Naive thymus-derived CD4-positive, alpha-beta T cell (primary cell): ENCODE measurements around the gene STX7. TPM values are rescaled to one million over a fixed set of nuclear protein-coding genes. Genes with fewer than 3 reads are reported as not detected.

Source experiments
- ATAC-seq: fragments of 150-1000 bp; cut with Tn5 transposase; 2 replicates; pipeline ENCODE4 v1.10.0; 2021; ENCODE audit warnings: mild to moderate bottlenecking, moderate library complexity
- CTCF ChIA-PET: fragments of 350-600 bp; sonication (Branson Sonifier 250); formaldehyde crosslinking; loops from one replicate; lab custom pipeline; 2021; ENCODE audit warnings: antibody characterized with exemption; lab: Charles Lee
- POLR2A ChIA-PET: fragments of 350-600 bp; sonication (Branson Sonifier 250); formaldehyde crosslinking; loops from one replicate; lab custom pipeline; 2021; ENCODE audit warnings: antibody characterized with exemption, inconsistent platforms; lab: Charles Lee
- DNase-seq, 9 donors: peaks; one replicate each; pipeline versions ENCODE4 v3.0.0 to v3.0.0-alpha.2; 2020 to 2022; ENCODE audit warnings: mixed read lengths in 1 of 9
- H3K27ac ChIP-seq: one replicate; pipeline ENCODE4 v1.7.0; 2013; ENCODE audit warnings: mild to moderate bottlenecking, low read depth, low read length, moderate library complexity
- H3K27me3 ChIP-seq, 2 donors: one replicate each; pipeline ENCODE4 v1.7.0; 2013; ENCODE audit warnings: low read length in 2 of 2, mild to moderate bottlenecking in 2 of 2, moderate library complexity in 2 of 2; ENCODE audit not compliant: control insufficient read depth in 2 of 2, insufficient read depth in 2 of 2
- H3K36me3 ChIP-seq, 3 experiments: 1 replicate in 2 of 3; 2 replicates in 1 of 3; pipeline ENCODE4 v1.7.0; 2013; ENCODE audit warnings: low read length in 3 of 3, mild to moderate bottlenecking in 3 of 3, moderate library complexity in 1 of 3; ENCODE audit not compliant: insufficient read depth in 3 of 3, control insufficient read depth in 2 of 3
- H3K4me1 ChIP-seq, 2 donors: one replicate each; pipeline ENCODE4 v1.7.0; 2013; ENCODE audit warnings: low read length in 2 of 2, mild to moderate bottlenecking in 2 of 2, moderate library complexity in 1 of 2; ENCODE audit not compliant: control insufficient read depth in 2 of 2, insufficient read depth in 2 of 2
- H3K4me3 ChIP-seq: 2 replicates; pipeline ENCODE4 v1.7.0; 2013; ENCODE audit warnings: mild to moderate bottlenecking, low read length
- H3K9me3 ChIP-seq, 3 experiments: 1 replicate in 2 of 3; 2 replicates in 1 of 3; pipeline ENCODE4 v1.7.0; 2013; ENCODE audit warnings: low read length in 3 of 3; ENCODE audit not compliant: control insufficient read depth in 2 of 3
- H3K27ac Mint-ChIP-seq, 9 donors: one replicate each; pipeline ENCODE4 v1.8.0; 2020 to 2022; ENCODE audit warnings: mixed read lengths in 9 of 9, mild to moderate bottlenecking in 8 of 9, moderate library complexity in 5 of 9, inconsistent platforms in 2 of 9
- H3K27me3 Mint-ChIP-seq, 5 donors: one replicate each; pipeline ENCODE4 v1.8.0; 2021 to 2022; ENCODE audit warnings: mixed read lengths in 5 of 5, mild to moderate bottlenecking in 1 of 5
- H3K36me3 Mint-ChIP-seq, 5 donors: one replicate each; pipeline ENCODE4 v1.8.0; 2020 to 2022; ENCODE audit warnings: mixed read lengths in 5 of 5, mild to moderate bottlenecking in 3 of 5, inconsistent platforms in 1 of 5
- H3K4me1 Mint-ChIP-seq, 7 donors: one replicate each; pipeline ENCODE4 v1.8.0; 2020 to 2022; ENCODE audit warnings: mixed read lengths in 7 of 7, mild to moderate bottlenecking in 3 of 7, inconsistent platforms in 1 of 7
- H3K4me3 Mint-ChIP-seq, 10 donors: one replicate each; pipeline ENCODE4 v1.8.0; 2020 to 2022; ENCODE audit warnings: mild to moderate bottlenecking in 10 of 10, mixed read lengths in 10 of 10, moderate library complexity in 6 of 10, inconsistent platforms in 2 of 10
- H3K9me3 Mint-ChIP-seq, 11 donors: one replicate each; pipeline ENCODE4 v1.8.0; 2020 to 2022; ENCODE audit warnings: mixed read lengths in 11 of 11, mild to moderate bottlenecking in 4 of 11, inconsistent platforms in 1 of 11, moderate library complexity in 1 of 11
- intact Hi-C, 2 donors: fragments of 100-400 bp; cut with micrococcal nuclease; formaldehyde crosslinking; loops; one replicate each; pipeline ENCODE4 v1.15.1; 2023
- polyA plus RNA-seq, 2 donors: library from polyadenylated mRNA; unstranded; fragments of 300-500 nt; fragmentation: Illumina TruSeq; gene quantifications; one replicate each; pipeline ENCODE4 v1.2.3, GENCODE V29; 2021
- total RNA-seq, 6 experiments: library from RNA in 5 of 6; stranded (reverse) in 5 of 6; gene quantifications; 1 replicate in 5 of 6; 2 replicates in 1 of 6; pipeline ENCODE4 v1.2.3 and lab custom pipeline; 2021 to 2026

The STX7 gene
- total and polyA plus RNA-seq, 7 experiments from 2014 or later: 8.6 to 43.3 (median 18.3) TPM

GRCh38 chr6:132461958-132462357, 51.0 kb downstream of the STX7 start:
- Mint-ChIP-seq H3K4me1 (no peaks in the 10 kb centered on the region), H3K36me3 (peaks cover 0 to 52% (median 38%) of the 10 kb centered on the region in 5 donors), H3K27ac (no peak overlapping the region), H3K9me3 (peaks cover 0 to 3% (median 0%) of the 10 kb centered on the region in 11 donors), H3K4me3 (no peak overlapping the region), H3K27me3 (no peaks in the 10 kb centered on the region)
- no peak for DNase-seq
- Histone ChIP-seq H3K4me3 (no peak overlapping the region), H3K27ac (no peak overlapping the region), H3K27me3 (no peaks in the 10 kb centered on the region), H3K9me3 (no peaks in the 10 kb centered on the region), H3K36me3 (peaks cover 3 to 48% (median 7%) of the 10 kb centered on the region in 3 experiments), H3K4me1 (no peaks in the 10 kb centered on the region)
- no peak for ATAC-seq
- intact Hi-C loops: no loop called here
- ChIA-PET POLR2A (no interaction called here), CTCF (no interaction called here)

DNA sequence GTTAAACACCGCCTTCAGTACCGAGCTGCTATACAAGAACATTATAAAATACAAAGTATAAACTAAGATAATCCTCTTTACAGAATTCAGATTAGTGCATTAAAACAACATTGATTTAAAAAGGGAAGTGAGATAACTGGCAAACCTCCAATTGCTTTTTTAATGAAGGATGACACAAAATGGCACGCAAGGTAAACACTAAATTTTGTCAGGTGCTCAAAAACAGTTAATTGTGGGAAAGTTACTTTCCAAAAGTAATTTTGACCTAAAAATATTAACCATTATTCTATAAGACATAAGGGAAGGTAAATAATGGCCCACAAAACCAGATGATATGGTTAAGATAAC, 53.3 kb downstream of the STX7 start:
- CTCF ChIA-PET: no interaction called here
- peaks cover 0 to 3% (median 0%) of the 10 kb centered on the region in 11 donors for H3K9me3 Mint-ChIP-seq
- POLR2A ChIA-PET: no interaction called here

GRCh38 chr6:132458887-132459604, 53.9 kb downstream of the STX7 start:
- Histone ChIP-seq H3K9me3 (no peaks in the 10 kb centered on the region), H3K27ac (no peak overlapping the region), H3K4me1 (no peaks in the 10 kb centered on the region), H3K4me3 (no peak overlapping the region), H3K36me3 (peaks cover 0 to 46% (median 7%) of the 10 kb centered on the region in 3 experiments), H3K27me3 (no peaks in the 10 kb centered on the region)
- Mint-ChIP-seq H3K36me3 (peaks cover 0 to 77% (median 57%) of the 10 kb centered on the region in 5 donors), H3K4me3 (no peak overlapping the region), H3K27me3 (no peaks in the 10 kb centered on the region), H3K9me3 (peaks cover 0 to 3% (median 0%) of the 10 kb centered on the region in 11 donors), H3K27ac (no peak overlapping the region), H3K4me1 (no peaks in the 10 kb centered on the region)
- CTCF ChIA-PET: no interaction called here
- ATAC-seq (no peak), DNase-seq (no peak)
- intact Hi-C loops: no loop called here
- POLR2A ChIA-PET: no interaction called here

More for the DNA sequence above, 53.3 kb downstream of the STX7 start:
- no peaks in the 10 kb centered on the region for H3K4me1 Mint-ChIP-seq
- ATAC-seq (no peak), DNase-seq (no peak)
- H3K4me3 Mint-ChIP-seq: no peak overlapping the region
- H3K27me3 Mint-ChIP-seq: no peaks in the 10 kb centered on the region
- Histone ChIP-seq H3K36me3 (peaks cover 0 to 46% (median 7%) of the 10 kb centered on the region in 3 experiments), H3K27ac (no peak overlapping the region), H3K4me3 (no peak overlapping the region), H3K9me3 (no peaks in the 10 kb centered on the region), H3K27me3 (no peaks in the 10 kb centered on the region), H3K4me1 (no peaks in the 10 kb centered on the region)
- peaks cover 0 to 74% (median 55%) of the 10 kb centered on the region in 5 donors for H3K36me3 Mint-ChIP-seq
- no peak overlapping the region for H3K27ac Mint-ChIP-seq
- intact Hi-C loops: no loop called here

- Histone ChIP-seq H3K9me3 (no peaks in the 10 kb centered on the region), H3K36me3 (peaks cover 0 to 24% (median 3%) of the 10 kb centered on the region in 3 experiments), H3K4me1 (no peaks in the 10 kb centered on the region), H3K27ac (no peak overlapping the region), H3K4me3 (no peak overlapping the region), H3K27me3 (no peaks in the 10 kb centered on the region)
- Mint-ChIP-seq H3K27ac (no peak overlapping the region), H3K36me3 (peaks cover 6 to 77% (median 55%) of the 10 kb centered on the region in 5 donors), H3K9me3 (no peaks in the 10 kb centered on the region), H3K4me3 (no peak overlapping the region), H3K27me3 (no peaks in the 10 kb centered on the region), H3K4me1 (peaks cover 0 to 2% (median 0%) of the 10 kb centered on the region in 7 donors)
- no peak for ATAC-seq
- ChIA-PET POLR2A (no interaction called here), CTCF (no interaction called here)
- intact Hi-C loops: no loop called here
- no peak for DNase-seq
These were observed 56.2 kb downstream of the STX7 start for GRCh38 chr6:132456700-132457143.

GRCh38 chr6:132446855-132447241, 66.1 kb downstream of the STX7 start:
- H3K27ac Mint-ChIP-seq: no peak overlapping the region
- H3K9me3 ChIP-seq: peaks cover 0 to 5% (median 0%) of the 10 kb centered on the region in 3 experiments
- no peak overlapping the region for H3K4me3 Mint-ChIP-seq
- H3K27ac ChIP-seq: no peak overlapping the region
- peaks cover 0 to 21% (median 15%) of the 10 kb centered on the region in 5 donors for H3K36me3 Mint-ChIP-seq
- H3K4me1 ChIP-seq: no peaks in the 10 kb centered on the region
- no peak for ATAC-seq
- no peak for DNase-seq
- H3K4me1 Mint-ChIP-seq: no peaks in the 10 kb centered on the region
- intact Hi-C loops: no loop called here
- H3K27me3 ChIP-seq: no peaks in the 10 kb centered on the region
- no peaks in the 10 kb centered on the region for H3K36me3 ChIP-seq
- H3K4me3 ChIP-seq: no peak overlapping the region
- H3K9me3 Mint-ChIP-seq: peaks cover 0 to 24% (median 5%) of the 10 kb centered on the region in 11 donors
- no peaks in the 10 kb centered on the region for H3K27me3 Mint-ChIP-seq
- POLR2A ChIA-PET: no interaction called here
- CTCF ChIA-PET: interaction anchor here (0.7 kb wide), 1 partner anchor 1570 kb away, joined by 3 read pairs; no protein-coding TSS in a partner anchor

- Mint-ChIP-seq H3K4me1 (no peaks in the 10 kb centered on the region), H3K27me3 (no peaks in the 10 kb centered on the region), H3K4me3 (no peak overlapping the region), H3K27ac (no peak overlapping the region), H3K36me3 (peaks cover 0 to 16% (median 9%) of the 10 kb centered on the region in 5 donors), H3K9me3 (peaks cover 0 to 29% (median 8%) of the 10 kb centered on the region in 11 donors)
- CTCF ChIA-PET: no interaction called here
- peaks cover 0 to 6% (median 0%) of the 10 kb centered on the region in 3 experiments for H3K9me3 ChIP-seq
- no peaks in the 10 kb centered on the region for H3K4me1 ChIP-seq
- intact Hi-C loops: no loop called here
- POLR2A ChIA-PET: no interaction called here
- H3K4me3 ChIP-seq: no peak overlapping the region
- H3K27ac ChIP-seq: no peak overlapping the region
- H3K27me3 ChIP-seq: no peaks in the 10 kb centered on the region
- H3K36me3 ChIP-seq: no peaks in the 10 kb centered on the region
- ATAC-seq (no peak), DNase-seq (no peak)
These were observed 66.6 kb downstream of the STX7 start for GRCh38 chr6:132446141-132446854.
